ENCODE results near the gene TENM3.

The TENM3 gene

GRCh38 chr4:182577411-182577810, 334.2 kb downstream of the TENM3 start:
- no peaks in the 10 kb centered on the region for H3K9me2 ChIP-seq (replicated peaks; ENCODE audit: insufficient read depth, low read length)
- H3K9me3 ChIP-seq (ENCODE audit: insufficient read depth, low read length): no peaks in the 10 kb centered on the region
- no peak overlapping the region for H3K4me2 ChIP-seq (ENCODE audit: low read depth, low read length, poor library complexity, severe bottlenecking)
- H4K20me1 ChIP-seq (ENCODE audit: low read depth, low read length): no peaks in the 10 kb centered on the region
- no peaks in the 10 kb centered on the region for H3K36me3 ChIP-seq (ENCODE audit: low read length)
- no peak overlapping the region for H3K9ac ChIP-seq (ENCODE audit: low read length)
- H3K4me3 ChIP-seq (ENCODE audit: insufficient read depth, low read length, poor library complexity, severe bottlenecking): no peak overlapping the region
- H3K79me2 ChIP-seq (ENCODE audit: insufficient read depth, low read length): no peaks in the 10 kb centered on the region
- H3F3A ChIP-seq (ENCODE audit: insufficient read depth): no peaks in the 10 kb centered on the region
- no peak overlapping the region for H3K27ac ChIP-seq (ENCODE audit: low read depth, low read length)
- no peaks in the 10 kb centered on the region for H3K27me3 ChIP-seq (ENCODE audit: low read length)
- H2AFZ ChIP-seq (ENCODE audit: low read depth, low read length, severe bottlenecking): no peak overlapping the region
- TF ChIP-seq CTCF (IDR thresholded peaks at IDR 0.05; ENCODE audit: insufficient read depth, low read length, poor library complexity, severe bottlenecking): no peak

GRCh38 chr4:182578402-182578801, 335.2 kb downstream of the TENM3 start:
- H3F3A ChIP-seq (ENCODE audit: insufficient read depth): no peaks in the 10 kb centered on the region
- no peaks in the 10 kb centered on the region for H4K20me1 ChIP-seq (ENCODE audit: low read depth, low read length)
- H3K27me3 ChIP-seq (ENCODE audit: low read length): no peaks in the 10 kb centered on the region
- H3K4me3 ChIP-seq (ENCODE audit: insufficient read depth, low read length, poor library complexity, severe bottlenecking): no peak overlapping the region
- H3K9ac ChIP-seq (ENCODE audit: low read length): no peak overlapping the region
- no peaks in the 10 kb centered on the region for H3K79me2 ChIP-seq (ENCODE audit: insufficient read depth, low read length)
- H3K9me2 ChIP-seq (replicated peaks; ENCODE audit: insufficient read depth, low read length): no peaks in the 10 kb centered on the region
- no peaks in the 10 kb centered on the region for H3K9me3 ChIP-seq (ENCODE audit: insufficient read depth, low read length)
- H3K36me3 ChIP-seq (ENCODE audit: low read length): no peaks in the 10 kb centered on the region
- no peak for TF ChIP-seq CTCF (IDR thresholded peaks at IDR 0.05; ENCODE audit: insufficient read depth, low read length, poor library complexity, severe bottlenecking)
- no peak for TF ChIP-seq EZH2phosphoT487 (conservative IDR thresholded peaks at IDR 0.05; ENCODE audit: low read length)
- H2AFZ ChIP-seq (ENCODE audit: low read depth, low read length, severe bottlenecking): no peak overlapping the region
- no peak overlapping the region for H3K27ac ChIP-seq (ENCODE audit: low read depth, low read length)
- H3K4me2 ChIP-seq (ENCODE audit: low read depth, low read length, poor library complexity, severe bottlenecking): no peak overlapping the region

- TF ChIP-seq CTCF (IDR thresholded peaks at IDR 0.05; ENCODE audit: insufficient read depth, low read length, poor library complexity, severe bottlenecking) (no peak), EZH2phosphoT487 (conservative IDR thresholded peaks at IDR 0.05; ENCODE audit: low read length) (no peak)
- no peaks in the 10 kb centered on the region for H4K20me1 ChIP-seq (ENCODE audit: low read depth, low read length)
- H3K27ac ChIP-seq (ENCODE audit: low read depth, low read length): no peak overlapping the region
- no peak overlapping the region for H2AFZ ChIP-seq (ENCODE audit: low read depth, low read length, severe bottlenecking)
- H3K9me2 ChIP-seq (replicated peaks; ENCODE audit: insufficient read depth, low read length): no peaks in the 10 kb centered on the region
- no peak overlapping the region for H3K4me2 ChIP-seq (ENCODE audit: low read depth, low read length, poor library complexity, severe bottlenecking)
- H3K9me3 ChIP-seq (ENCODE audit: insufficient read depth, low read length): no peaks in the 10 kb centered on the region
- H3K79me2 ChIP-seq (ENCODE audit: insufficient read depth, low read length): no peaks in the 10 kb centered on the region
- no peaks in the 10 kb centered on the region for H3K27me3 ChIP-seq (ENCODE audit: low read length)
- H3K36me3 ChIP-seq (ENCODE audit: low read length): no peaks in the 10 kb centered on the region
- no peaks in the 10 kb centered on the region for H3F3A ChIP-seq (ENCODE audit: insufficient read depth)
- no peak overlapping the region for H3K9ac ChIP-seq (ENCODE audit: low read length)
- no peak overlapping the region for H3K4me3 ChIP-seq (ENCODE audit: insufficient read depth, low read length, poor library complexity, severe bottlenecking)
Measured at GRCh38 chr4:182582245-182582644, 339.0 kb downstream of the TENM3 start.
